ENCODE results near the gene HES1. TPM values are rescaled to one million over a fixed set of nuclear protein-coding genes. Genes with fewer than 3 reads are reported as not detected.

Gene HES1
- polyA plus RNA-seq, 1 donor from 2014 or later: 0.25 TPM

DNA sequence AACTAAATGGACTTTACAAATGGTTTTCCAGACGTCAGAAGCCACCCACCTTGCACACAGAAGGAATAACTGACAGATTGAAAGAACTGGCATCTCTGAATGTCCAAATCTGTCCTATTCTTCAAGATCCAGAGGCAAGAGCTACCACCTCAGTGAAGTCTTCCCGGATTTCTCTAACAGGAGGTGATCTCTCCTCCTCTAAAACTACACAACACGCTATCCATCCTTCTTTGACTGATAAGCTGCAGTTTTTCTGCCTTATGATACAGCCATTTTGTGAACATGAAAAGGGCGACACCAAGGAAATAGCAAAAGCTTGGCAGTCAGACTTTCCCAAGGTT, 37.1 kb upstream of the HES1 start:
- no peak for TF ChIP-seq EZH2 (IDR thresholded peaks at IDR 0.05; ENCODE audit: borderline replicate concordance, insufficient read depth, low read length, poor library complexity, severe bottlenecking)
- TF ChIP-seq, protein P1, sequence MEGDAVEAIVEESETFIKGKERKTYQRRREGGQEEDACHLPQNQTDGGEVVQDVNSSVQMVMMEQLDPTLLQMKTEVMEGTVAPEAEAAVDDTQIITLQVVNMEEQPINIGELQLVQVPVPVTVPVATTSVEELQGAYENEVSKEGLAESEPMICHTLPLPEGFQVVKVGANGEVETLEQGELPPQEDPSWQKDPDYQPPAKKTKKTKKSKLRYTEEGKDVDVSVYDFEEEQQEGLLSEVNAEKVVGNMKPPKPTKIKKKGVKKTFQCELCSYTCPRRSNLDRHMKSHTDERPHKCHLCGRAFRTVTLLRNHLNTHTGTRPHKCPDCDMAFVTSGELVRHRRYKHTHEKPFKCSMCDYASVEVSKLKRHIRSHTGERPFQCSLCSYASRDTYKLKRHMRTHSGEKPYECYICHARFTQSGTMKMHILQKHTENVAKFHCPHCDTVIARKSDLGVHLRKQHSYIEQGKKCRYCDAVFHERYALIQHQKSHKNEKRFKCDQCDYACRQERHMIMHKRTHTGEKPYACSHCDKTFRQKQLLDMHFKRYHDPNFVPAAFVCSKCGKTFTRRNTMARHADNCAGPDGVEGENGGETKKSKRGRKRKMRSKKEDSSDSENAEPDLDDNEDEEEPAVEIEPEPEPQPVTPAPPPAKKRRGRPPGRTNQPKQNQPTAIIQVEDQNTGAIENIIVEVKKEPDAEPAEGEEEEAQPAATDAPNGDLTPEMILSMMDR (IDR thresholded peaks at IDR 0.05; ENCODE audit: poor library complexity, severe bottlenecking): no peak
- TF ChIP-seq SMC3 (conservative IDR thresholded peaks at IDR 0.05; ENCODE audit: poor library complexity): no peak
- no peak for TF ChIP-seq MXI1 (conservative IDR thresholded peaks at IDR 0.05; ENCODE audit: poor library complexity, severe bottlenecking)
- TF ChIP-seq, protein P2, sequence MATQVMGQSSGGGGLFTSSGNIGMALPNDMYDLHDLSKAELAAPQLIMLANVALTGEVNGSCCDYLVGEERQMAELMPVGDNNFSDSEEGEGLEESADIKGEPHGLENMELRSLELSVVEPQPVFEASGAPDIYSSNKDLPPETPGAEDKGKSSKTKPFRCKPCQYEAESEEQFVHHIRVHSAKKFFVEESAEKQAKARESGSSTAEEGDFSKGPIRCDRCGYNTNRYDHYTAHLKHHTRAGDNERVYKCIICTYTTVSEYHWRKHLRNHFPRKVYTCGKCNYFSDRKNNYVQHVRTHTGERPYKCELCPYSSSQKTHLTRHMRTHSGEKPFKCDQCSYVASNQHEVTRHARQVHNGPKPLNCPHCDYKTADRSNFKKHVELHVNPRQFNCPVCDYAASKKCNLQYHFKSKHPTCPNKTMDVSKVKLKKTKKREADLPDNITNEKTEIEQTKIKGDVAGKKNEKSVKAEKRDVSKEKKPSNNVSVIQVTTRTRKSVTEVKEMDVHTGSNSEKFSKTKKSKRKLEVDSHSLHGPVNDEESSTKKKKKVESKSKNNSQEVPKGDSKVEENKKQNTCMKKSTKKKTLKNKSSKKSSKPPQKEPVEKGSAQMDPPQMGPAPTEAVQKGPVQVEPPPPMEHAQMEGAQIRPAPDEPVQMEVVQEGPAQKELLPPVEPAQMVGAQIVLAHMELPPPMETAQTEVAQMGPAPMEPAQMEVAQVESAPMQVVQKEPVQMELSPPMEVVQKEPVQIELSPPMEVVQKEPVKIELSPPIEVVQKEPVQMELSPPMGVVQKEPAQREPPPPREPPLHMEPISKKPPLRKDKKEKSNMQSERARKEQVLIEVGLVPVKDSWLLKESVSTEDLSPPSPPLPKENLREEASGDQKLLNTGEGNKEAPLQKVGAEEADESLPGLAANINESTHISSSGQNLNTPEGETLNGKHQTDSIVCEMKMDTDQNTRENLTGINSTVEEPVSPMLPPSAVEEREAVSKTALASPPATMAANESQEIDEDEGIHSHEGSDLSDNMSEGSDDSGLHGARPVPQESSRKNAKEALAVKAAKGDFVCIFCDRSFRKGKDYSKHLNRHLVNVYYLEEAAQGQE (IDR thresholded peaks at IDR 0.05; ENCODE audit: borderline replicate concordance): no peak
- TF ChIP-seq POLR2AphosphoS5 (IDR thresholded peaks at IDR 0.05): no peak
- TF ChIP-seq TAF1 (IDR thresholded peaks at IDR 0.05; ENCODE audit: low read depth): no peak
- TF ChIP-seq EP300 (conservative IDR thresholded peaks at IDR 0.05; ENCODE audit: poor library complexity, severe bottlenecking): no peak
- TF ChIP-seq RAD21 (conservative IDR thresholded peaks at IDR 0.05): no peak

DNA sequence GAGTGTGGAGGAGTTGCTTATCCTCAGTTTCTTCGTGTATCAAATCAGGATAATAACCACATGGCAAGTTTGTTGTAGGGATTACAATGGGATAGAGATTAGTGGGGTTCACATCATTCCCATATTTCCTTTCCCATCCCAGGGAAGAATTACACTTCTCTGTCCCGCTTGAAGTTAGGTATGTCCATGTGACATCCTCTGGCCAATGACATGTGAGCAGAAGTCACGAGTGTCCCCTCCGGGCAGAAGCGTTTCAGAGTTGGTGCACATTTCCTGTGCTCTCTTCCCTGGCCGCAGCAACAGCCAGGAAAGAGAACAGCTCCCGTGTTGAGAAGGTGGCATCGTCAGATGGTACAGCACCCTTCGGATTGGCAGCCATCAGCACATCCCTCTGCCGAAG, 36.7 kb upstream of the HES1 start:
- Histone ChIP-seq H3K36me3 (ENCODE audit: insufficient read depth, low read length) (no peaks in the 10 kb centered on the region), H3K9me3 (ENCODE audit: low read length) (no peaks in the 10 kb centered on the region), H3K27ac (ENCODE audit: low read length) (no peak overlapping the region), H2AFZ (ENCODE audit: low read depth, low read length) (no peak overlapping the region), H3K4me3 (ENCODE audit: low read length) (no peak overlapping the region), H3F3A (ENCODE audit: insufficient read depth, low read length, poor library complexity, severe bottlenecking) (no peaks in the 10 kb centered on the region), H3K4me2 (ENCODE audit: low read length) (no peak overlapping the region), H3K27me3 (ENCODE audit: insufficient read depth, low read depth, low read length) (no peaks in the 10 kb centered on the region), H4K20me1 (ENCODE audit: insufficient read depth) (no peaks in the 10 kb centered on the region), H3K9me2 (ENCODE audit: insufficient read depth, low read length) (no peaks in the 10 kb centered on the region), H3K79me2 (replicated peaks; ENCODE audit: insufficient read depth, low read length) (no peaks in the 10 kb centered on the region), H3K9ac (ENCODE audit: low read length) (no peak overlapping the region)
- TF ChIP-seq EZH2 (IDR thresholded peaks at IDR 0.05; ENCODE audit: borderline replicate concordance, insufficient read depth, low read length, poor library complexity, severe bottlenecking) (no peak), TAF1 (IDR thresholded peaks at IDR 0.05; ENCODE audit: low read depth) (no peak), SMC3 (conservative IDR thresholded peaks at IDR 0.05; ENCODE audit: poor library complexity) (no peak), RAD21 (conservative IDR thresholded peaks at IDR 0.05) (no peak), POLR2AphosphoS5 (IDR thresholded peaks at IDR 0.05) (no peak), MXI1 (conservative IDR thresholded peaks at IDR 0.05; ENCODE audit: poor library complexity, severe bottlenecking) (no peak), EP300 (conservative IDR thresholded peaks at IDR 0.05; ENCODE audit: poor library complexity, severe bottlenecking) (no peak)
- TF ChIP-seq, protein P2 (IDR thresholded peaks at IDR 0.05; ENCODE audit: borderline replicate concordance): no peak
- TF ChIP-seq, protein P1 (IDR thresholded peaks at IDR 0.05; ENCODE audit: poor library complexity, severe bottlenecking): no peak

More for the DNA sequence above, 37.1 kb upstream of the HES1 start:
- Histone ChIP-seq H3F3A (ENCODE audit: insufficient read depth, low read length, poor library complexity, severe bottlenecking) (no peaks in the 10 kb centered on the region), H3K36me3 (ENCODE audit: insufficient read depth, low read length) (no peaks in the 10 kb centered on the region), H3K9me3 (ENCODE audit: low read length) (no peaks in the 10 kb centered on the region), H3K9ac (ENCODE audit: low read length) (no peak overlapping the region), H3K4me3 (ENCODE audit: low read length) (no peak overlapping the region), H3K9me2 (ENCODE audit: insufficient read depth, low read length) (no peaks in the 10 kb centered on the region), H4K20me1 (ENCODE audit: insufficient read depth) (no peaks in the 10 kb centered on the region), H3K4me2 (ENCODE audit: low read length) (no peak overlapping the region), H3K27me3 (ENCODE audit: insufficient read depth, low read depth, low read length) (no peaks in the 10 kb centered on the region), H3K27ac (ENCODE audit: low read length) (no peak overlapping the region), H3K79me2 (replicated peaks; ENCODE audit: insufficient read depth, low read length) (no peaks in the 10 kb centered on the region), H2AFZ (ENCODE audit: low read depth, low read length) (no peak overlapping the region)

Measured in neural cell (in vitro differentiated cells).